Mesothelial cell of epicardium (in vitro differentiated cells): ENCODE data around the gene PGAM5. TPM values are rescaled to one million over a fixed set of nuclear protein-coding genes. Genes with fewer than 3 reads are reported as not detected.
"Not testable (repeated sequence)": the region's sequence is repeated elsewhere in the genome, so short reads cannot be mapped to it uniquely, and the experiment has no call there.

ENCODE experiments used
- DNase-seq, 2 experiments: peaks; one replicate each; pipeline ENCODE4 v3.0.0; 2021; ENCODE audit warnings: low spot score in 2 of 2; ENCODE audit not compliant: unreplicated experiment in 2 of 2
- H3K27ac Mint-ChIP-seq: 2 replicates; pipeline ENCODE4 v1.8.0; 2021; ENCODE audit warnings: mixed read lengths
- H3K27me3 Mint-ChIP-seq: 2 replicates; pipeline ENCODE4 v1.8.0; 2021; ENCODE audit warnings: low read depth, mixed read lengths
- H3K36me3 Mint-ChIP-seq: 2 replicates; pipeline ENCODE4 v1.8.0; 2021; ENCODE audit warnings: mixed read lengths
- H3K4me1 Mint-ChIP-seq: 2 replicates; pipeline ENCODE4 v1.8.0; 2021; ENCODE audit warnings: mixed read lengths
- H3K4me3 Mint-ChIP-seq: 2 replicates; pipeline ENCODE4 v1.8.0; 2021; ENCODE audit warnings: mild to moderate bottlenecking, moderate library complexity, mixed read lengths
- H3K9me3 Mint-ChIP-seq: 2 replicates; pipeline ENCODE4 v1.8.0; 2021; ENCODE audit warnings: mixed read lengths
- total RNA-seq: library from RNA; stranded (reverse); gene quantifications from 3 replicates; pipeline ENCODE4 v1.2.1, GENCODE V29; 2021
- TF ChIP-seq, protein P1 (sequence below): fragments of 200-600 bp; sonication (generic); IDR thresholded peaks from one replicate; pipeline ENCODE4 v1.5.0; 2021; ENCODE audit warnings: antibody characterized with exemption; ENCODE audit not compliant: unreplicated experiment

Gene PGAM5
- total RNA-seq, 1 donor from 2014 or later: 23.5 TPM

DNA sequence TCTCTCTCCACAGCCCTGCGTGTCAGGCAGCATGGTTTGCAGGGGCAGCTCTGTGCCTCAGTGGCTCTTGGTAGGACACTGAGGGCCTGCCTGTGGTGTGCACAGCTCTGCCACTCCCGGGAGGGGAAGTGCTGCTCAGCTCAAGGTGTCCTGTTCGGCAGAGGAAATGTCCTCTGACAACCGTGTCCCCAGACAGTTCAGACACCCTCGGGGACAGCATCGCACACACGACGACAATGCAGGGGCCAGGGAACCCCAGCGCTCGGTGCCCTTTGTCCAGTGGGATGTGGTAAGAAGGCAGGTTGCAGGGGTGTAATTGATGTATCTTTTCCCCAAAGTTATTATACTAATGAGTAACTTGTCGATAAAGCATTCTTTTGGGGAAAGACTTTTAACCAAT is 36.8 kb downstream of the PGAM5 start:
- no peaks in the 10 kb centered on the region for H3K4me1 Mint-ChIP-seq
- no peak overlapping the region for H3K4me3 Mint-ChIP-seq
- H3K36me3 Mint-ChIP-seq: peaks cover 45% of the 10 kb centered on the region
- peaks cover 4% of the 10 kb centered on the region for H3K9me3 Mint-ChIP-seq
- no peak overlapping the region for H3K27ac Mint-ChIP-seq
- TF ChIP-seq, protein P1, sequence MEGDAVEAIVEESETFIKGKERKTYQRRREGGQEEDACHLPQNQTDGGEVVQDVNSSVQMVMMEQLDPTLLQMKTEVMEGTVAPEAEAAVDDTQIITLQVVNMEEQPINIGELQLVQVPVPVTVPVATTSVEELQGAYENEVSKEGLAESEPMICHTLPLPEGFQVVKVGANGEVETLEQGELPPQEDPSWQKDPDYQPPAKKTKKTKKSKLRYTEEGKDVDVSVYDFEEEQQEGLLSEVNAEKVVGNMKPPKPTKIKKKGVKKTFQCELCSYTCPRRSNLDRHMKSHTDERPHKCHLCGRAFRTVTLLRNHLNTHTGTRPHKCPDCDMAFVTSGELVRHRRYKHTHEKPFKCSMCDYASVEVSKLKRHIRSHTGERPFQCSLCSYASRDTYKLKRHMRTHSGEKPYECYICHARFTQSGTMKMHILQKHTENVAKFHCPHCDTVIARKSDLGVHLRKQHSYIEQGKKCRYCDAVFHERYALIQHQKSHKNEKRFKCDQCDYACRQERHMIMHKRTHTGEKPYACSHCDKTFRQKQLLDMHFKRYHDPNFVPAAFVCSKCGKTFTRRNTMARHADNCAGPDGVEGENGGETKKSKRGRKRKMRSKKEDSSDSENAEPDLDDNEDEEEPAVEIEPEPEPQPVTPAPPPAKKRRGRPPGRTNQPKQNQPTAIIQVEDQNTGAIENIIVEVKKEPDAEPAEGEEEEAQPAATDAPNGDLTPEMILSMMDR: no peak
- DNase-seq: no peak
- H3K27me3 Mint-ChIP-seq: no peaks in the 10 kb centered on the region

DNA sequence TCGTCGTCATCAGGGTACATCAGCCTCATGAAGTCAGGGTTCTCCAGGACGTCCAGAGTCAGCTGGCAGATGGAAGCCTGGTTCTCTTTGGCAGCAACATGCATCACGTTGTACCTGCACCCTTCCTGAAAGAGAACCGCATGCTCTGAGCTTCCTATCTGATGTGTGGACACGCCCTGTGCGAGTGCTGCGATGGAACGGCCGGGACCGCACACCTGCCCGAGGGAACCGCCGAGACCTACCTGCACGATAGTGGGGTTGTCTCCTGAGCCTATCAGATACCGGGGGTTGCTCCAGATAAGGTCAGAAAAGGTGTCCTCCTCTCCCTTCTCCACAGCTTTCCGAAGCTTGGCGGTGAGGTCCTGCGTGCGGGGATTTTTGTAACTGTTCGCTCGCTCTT is 37.3 kb downstream of the PGAM5 start:
- Mint-ChIP-seq H3K36me3 (peaks cover 42% of the 10 kb centered on the region), H3K27ac (no peak overlapping the region), H3K4me3 (no peak overlapping the region), H3K9me3 (peaks cover 2% of the 10 kb centered on the region), H3K4me1 (no peaks in the 10 kb centered on the region), H3K27me3 (no peaks in the 10 kb centered on the region)
- DNase-seq: no peak
- TF ChIP-seq, protein P1: no peak

DNA sequence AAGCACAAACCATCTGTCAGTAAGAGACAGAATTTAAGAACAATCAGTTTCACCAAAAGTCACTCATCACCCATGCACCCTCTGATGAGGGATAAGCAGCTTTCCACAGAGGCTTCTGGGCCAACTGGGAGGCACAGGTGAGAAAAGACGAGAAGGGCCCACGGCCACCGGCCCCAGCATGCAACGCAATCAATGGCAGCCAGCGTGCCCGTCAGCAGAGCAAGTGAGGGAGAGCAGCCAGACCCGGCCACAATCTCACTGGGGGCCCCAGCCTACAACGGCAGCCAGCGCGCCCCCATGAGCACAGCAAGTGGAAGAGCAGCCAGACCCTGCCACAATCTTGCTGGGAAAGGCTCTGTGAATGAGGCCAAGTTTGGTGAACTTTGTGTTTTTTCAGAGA is 37.7 kb downstream of the PGAM5 start:
- H3K4me1 Mint-ChIP-seq: no peaks in the 10 kb centered on the region
- no peak overlapping the region for H3K27ac Mint-ChIP-seq
- H3K36me3 Mint-ChIP-seq: peaks cover 42% of the 10 kb centered on the region

DNA sequence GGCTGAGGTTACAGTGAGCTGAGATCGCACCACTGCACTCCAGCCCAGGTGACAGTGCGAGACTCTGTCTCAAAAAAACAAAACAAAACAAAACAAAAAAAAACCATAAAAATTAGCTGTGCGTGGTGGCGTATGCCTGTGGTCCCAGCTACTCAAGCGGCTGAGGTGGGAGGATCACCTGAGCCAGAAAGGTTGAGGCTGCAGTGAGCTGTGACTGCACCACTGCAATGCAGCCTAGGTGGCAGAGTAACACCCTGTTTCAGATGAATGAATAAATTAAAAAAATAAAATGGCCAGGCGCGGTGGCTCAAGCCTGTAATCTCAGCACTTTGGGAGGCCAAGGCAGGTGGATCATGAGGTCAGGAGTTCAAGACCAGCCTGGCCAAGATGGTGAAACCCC is 43.0 kb downstream of the PGAM5 start:
- H3K27me3 Mint-ChIP-seq, H3K4me1 Mint-ChIP-seq, H3K9me3 Mint-ChIP-seq, H3K27ac Mint-ChIP-seq, H3K4me3 Mint-ChIP-seq, DNase-seq: not testable (repeated sequence)
- H3K36me3 Mint-ChIP-seq: peaks cover 27% of the 10 kb centered on the region

More for the DNA sequence above, 37.7 kb downstream of the PGAM5 start:
- no peak for DNase-seq
- no peak overlapping the region for H3K4me3 Mint-ChIP-seq
- H3K9me3 Mint-ChIP-seq: no peaks in the 10 kb centered on the region
- TF ChIP-seq, protein P1: no peak
- no peaks in the 10 kb centered on the region for H3K27me3 Mint-ChIP-seq

DNA sequence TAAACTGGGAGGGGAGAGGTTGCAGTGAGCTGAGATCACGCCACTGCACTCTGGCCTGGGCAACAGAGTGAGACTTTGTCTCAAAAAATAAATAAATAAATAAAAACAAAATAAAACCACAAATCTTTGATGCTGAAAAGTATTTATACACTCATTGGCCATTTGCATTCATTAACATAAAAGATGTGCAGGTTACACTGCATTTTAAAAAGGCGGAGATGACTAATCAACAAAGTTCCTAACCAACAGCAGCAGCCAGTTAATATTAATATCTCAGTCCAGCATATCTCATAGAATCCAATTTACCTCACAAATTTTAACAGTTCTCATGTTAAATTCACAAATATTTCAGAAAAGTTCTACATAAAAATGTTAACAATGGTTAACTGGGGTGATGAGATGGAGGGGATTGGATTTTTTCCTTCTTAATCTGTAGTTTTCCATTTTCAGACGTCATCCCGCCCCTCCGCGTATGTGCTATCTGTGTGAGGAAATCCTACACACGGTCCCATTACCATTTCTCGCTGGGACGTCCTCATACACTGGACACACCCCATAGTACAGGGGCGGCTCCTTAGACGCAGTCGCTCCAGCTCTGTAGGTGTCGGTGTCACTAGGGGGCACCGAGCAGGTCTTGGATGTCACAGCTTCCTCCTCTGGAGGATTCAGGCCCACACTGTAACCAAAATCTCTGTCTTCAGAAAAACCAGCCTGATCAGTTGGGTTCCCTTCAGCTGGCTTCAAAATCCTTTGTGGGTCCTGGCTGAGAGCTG is 43.7 kb downstream of the PGAM5 start:
- Mint-ChIP-seq H3K9me3 (no peaks in the 10 kb centered on the region), H3K4me3 (no peak overlapping the region), H3K4me1 (no peaks in the 10 kb centered on the region), H3K27me3 (no peaks in the 10 kb centered on the region), H3K27ac (no peak overlapping the region), H3K36me3 (peaks cover 25% of the 10 kb centered on the region)
- DNase-seq: no peak
- TF ChIP-seq, protein P1: no peak

DNA sequence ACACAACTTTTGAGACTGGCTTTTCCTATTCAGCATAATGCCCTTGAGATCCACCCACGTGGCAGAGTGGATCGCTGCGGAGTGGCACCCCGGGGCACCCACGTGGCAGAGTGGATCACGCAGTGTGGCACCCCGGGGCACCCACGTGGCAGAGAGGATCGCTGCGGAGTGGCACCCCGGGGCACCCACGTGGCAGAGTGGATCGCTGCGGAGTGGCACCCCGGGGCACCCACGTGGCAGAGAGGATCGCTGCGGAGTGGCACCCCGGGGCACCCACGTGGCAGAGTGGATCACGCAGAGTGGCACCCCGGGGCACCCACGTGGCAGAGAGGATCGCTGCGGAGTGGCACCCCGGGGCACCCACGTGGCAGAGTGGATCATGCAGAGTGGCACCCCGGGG is 48.2 kb downstream of the PGAM5 start:
- DNase-seq, H3K9me3 Mint-ChIP-seq, H3K4me3 Mint-ChIP-seq, H3K27me3 Mint-ChIP-seq, H3K27ac Mint-ChIP-seq: not testable (repeated sequence)
- Mint-ChIP-seq H3K4me1 (peaks cover 12% of the 10 kb centered on the region), H3K36me3 (peaks cover 15% of the 10 kb centered on the region)
